GM18873 (cell line): ENCODE measurements around the gene PLCZ1.
"Not testable (repeated sequence)": the region's sequence is repeated elsewhere in the genome, so short reads cannot be mapped to it uniquely, and the experiment has no call there.

ENCODE experiments used
- ATAC-seq: cut with Tn5 transposase; IDR thresholded peaks from one replicate; pipeline ENCODE4 v1.9.1; 2021; ENCODE audit warnings: mild to moderate bottlenecking, moderate library complexity, moderate number of reproducible peaks; ENCODE audit not compliant: unreplicated experiment, low FRiP score

PLCZ1 gene

DNA sequence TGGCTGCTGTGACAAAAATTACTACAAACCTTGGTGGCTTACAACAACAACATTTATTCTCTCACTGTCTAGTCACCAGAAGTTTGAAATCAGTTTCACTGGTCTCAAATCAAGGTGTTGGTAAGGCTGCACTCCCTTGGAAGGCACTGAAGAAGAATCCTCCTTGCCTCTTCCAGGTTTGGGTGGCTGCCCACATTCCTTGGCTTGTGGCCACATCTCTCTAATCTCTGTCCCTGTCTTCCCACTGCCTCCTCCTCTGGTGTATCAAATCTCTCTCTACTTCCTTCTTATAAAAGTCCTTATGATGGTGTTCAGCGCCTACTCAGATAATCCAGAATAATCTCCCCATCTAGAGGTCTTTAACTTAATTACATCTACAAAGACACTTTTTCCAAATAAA lies 31.0 kb downstream of the PLCZ1 start:
- no peak for ATAC-seq

DNA sequence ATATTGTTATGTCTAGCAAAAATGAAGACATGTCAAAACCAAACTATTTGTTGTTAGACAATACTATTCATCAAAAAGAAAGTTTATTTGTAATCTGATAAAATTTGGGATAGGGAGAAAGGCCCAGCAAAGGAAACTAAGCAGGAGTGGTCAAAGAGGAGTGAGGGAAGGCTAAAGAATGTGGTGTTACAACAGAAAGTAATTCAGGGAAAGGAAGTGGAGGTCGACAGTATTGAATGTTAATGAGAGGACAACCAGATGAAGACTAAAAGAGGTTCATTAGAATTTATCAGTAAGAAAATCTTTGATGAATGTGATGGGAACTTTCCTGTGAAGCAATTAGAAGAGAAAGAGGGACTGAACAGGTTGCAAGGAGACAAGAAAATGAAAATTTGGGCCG lies 33.9 kb downstream of the PLCZ1 start:
- ATAC-seq: no peak

DNA sequence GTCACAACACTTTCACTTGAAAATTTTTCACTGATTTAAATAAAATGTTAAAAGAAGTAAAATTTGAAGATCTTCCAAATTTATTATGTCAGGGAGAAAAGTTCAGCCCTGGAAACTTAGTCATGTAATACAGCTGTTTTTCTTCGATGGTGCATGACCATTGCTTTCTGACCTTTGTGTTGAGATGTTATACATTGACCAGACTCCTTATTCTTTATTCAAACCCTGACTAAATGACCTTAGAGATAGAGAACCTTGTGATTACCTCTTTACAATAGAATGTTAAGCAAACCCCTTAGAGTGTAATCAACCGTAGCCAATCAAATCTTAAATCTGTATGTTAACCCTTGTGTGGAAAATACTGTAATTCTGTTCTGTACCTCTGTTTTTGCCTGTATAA lies 34.5 kb downstream of the PLCZ1 start:
- ATAC-seq: no peak

DNA sequence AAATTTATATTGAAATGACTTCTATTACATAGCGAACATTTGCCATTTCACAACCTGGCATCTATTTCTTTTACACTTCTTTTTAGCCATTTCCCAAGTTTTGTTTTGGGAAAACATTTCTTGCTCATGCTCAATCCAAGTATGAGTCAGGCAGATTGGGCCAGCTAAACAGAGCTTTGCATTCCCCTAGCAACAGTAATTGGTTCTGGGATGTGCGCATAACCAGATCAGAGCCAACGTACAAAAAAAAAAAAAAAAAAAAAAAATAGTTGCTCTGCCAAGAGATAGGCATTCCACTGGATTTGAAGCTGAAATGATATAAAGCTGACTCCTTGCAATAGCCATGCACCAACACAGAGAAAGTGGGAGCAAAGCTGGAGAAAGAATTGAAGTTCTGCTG lies 37.5 kb downstream of the PLCZ1 start:
- ATAC-seq: no peak

DNA sequence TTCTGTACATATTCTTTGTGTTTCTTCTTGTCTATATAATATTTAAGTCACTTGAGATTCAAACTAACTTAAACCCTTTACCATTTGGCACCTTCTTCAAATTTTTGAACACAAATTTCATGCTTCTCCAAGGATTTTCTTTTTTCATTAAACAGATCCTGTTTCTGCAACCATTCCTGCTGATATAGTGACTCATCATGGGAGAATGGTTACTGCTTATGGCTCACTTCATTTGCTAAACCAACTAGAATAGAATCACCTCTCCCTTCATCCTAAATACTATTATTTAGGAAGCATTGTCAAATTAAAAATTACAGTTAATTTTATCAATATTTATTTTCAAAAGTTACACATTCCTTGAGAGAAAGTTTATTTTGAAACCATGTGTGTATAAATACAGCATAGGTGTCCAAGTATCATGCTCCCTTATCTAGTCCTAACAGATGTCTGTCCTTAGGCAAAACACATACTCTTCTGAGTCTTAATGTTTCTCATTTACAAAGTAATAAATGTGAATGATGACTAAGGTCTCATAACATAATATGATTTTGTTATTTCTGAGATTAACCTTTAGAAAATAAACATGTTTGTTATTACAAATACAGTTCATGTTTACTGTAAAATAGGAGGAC lies 40.7 kb downstream of the PLCZ1 start:
- ATAC-seq: no peak

DNA sequence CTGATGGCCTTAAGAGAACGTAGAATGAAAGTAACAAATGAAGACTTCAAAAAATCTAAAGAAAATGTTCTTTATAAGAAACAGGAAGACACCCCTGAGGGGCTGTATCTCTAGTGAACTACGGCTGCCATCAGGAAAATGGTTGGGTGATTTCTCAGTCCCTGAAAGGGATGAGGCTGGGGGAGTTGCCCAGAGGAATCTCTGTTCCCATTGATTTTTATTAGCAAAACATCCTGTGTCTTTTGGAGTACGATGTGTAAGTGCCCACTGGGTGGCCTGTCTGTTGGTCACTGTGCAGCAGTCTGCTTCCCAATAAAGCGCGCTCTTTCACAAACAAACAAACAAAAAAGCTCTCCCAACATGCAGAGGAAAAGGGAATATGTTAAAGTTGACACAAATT lies 43.8 kb downstream of the PLCZ1 start:
- not testable (repeated sequence) for ATAC-seq

DNA sequence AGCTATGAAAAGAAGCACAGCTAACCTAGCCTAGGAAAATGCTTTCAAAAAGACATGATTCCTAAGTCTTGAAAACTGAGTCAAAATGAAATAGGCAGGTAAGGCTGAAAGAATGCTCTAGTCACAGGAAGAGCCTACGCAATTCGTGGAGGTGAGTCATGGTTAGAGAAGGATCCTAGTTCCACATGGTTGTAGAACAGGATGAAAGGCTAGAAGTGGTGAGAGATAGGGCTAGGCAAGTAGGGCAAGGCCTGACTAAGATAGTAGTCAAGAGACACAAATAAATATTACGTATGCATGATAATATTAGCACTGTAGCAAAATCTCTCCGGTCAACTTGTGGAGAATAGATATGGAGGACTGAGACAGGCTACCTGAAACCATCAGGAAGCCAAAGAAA lies 47.2 kb downstream of the PLCZ1 start:
- ATAC-seq: no peak

DNA sequence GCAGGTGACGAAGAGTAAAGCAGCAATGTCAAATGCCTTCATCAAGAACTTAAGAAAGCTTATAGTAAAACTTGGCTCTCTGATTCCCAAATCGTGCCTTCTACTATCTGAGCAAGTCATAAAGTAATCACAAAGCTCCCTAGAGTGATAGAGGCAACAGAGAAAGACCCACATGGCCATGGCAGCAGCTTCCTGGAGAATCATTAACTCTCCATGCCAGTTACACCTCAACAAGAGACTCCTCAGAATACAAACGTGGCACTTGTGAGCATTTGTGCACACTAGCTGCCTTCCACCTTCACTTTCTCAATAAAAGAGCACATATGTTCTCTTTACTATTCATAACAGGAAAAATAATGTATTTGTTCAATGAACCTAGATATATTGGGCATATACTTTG lies 48.0 kb downstream of the PLCZ1 start:
- no peak for ATAC-seq

DNA sequence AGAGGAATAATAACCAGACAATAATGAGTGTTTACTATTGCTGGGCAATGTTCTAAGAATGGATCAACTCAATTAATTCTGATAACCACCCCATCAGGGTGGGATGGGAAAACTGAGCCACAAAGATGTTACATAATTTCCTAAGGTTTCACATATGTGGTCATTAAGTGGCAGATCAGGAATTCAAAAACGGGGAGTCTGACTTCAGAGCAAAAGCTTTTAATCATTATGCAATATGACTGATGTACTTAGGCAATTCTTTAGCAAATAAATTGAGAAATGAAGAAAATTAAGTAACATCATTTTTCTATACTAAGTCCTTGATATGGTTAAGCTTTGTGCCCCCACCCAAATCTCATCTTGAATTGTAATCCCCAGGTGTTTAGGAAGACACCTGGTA lies 53.4 kb downstream of the PLCZ1 start:
- no peak for ATAC-seq

DNA sequence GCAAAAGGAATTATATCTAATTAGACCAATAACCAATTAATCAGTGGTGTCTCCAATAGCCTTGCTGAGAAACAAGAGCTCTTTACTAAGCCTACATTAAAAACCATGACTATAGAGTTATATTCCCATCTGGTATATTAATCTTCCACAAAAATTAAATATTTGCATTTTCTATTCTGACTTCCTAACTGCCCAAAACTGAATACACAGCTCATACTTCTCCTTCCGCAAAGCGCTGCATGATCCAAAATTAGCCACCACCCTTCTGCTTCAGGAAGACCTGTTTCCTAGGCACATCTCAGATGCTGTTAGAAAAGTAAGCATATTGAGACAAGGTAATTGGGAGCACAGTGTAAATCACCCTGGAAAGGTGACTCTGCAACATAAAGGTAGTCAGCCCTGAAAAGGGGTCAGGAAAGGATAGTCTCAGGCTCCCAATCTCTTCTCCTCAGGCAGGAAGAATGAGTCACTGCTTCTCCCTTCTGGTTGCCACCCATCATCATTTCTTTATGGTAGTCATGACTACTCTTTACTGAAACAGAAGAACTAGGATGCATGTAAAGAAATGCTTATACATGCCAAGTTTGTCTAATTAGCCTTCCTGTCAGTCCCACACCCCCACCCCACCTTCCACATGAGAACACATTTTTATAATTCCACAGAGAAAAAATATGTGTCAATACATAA lies 54.3 kb downstream of the PLCZ1 start:
- no peak for ATAC-seq

DNA sequence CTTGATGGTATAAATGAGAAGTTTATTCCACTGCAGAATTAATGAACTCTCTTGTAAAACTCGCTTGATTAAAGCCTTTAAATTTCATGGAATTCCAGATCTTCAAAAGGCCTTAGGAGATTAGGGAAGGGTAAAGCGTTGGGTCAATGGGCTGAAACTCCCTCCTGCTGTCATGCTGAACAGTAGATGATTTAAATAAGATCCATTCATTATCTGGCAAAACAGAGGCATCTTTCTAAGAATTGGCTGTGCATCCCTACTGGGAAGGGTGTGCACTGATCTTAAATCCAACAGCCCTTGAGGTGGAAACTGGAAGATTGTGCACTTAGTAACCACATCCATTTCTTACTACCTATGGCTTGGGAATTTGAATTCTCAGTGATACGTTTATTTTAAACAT lies 56.0 kb downstream of the PLCZ1 start:
- ATAC-seq: no peak

DNA sequence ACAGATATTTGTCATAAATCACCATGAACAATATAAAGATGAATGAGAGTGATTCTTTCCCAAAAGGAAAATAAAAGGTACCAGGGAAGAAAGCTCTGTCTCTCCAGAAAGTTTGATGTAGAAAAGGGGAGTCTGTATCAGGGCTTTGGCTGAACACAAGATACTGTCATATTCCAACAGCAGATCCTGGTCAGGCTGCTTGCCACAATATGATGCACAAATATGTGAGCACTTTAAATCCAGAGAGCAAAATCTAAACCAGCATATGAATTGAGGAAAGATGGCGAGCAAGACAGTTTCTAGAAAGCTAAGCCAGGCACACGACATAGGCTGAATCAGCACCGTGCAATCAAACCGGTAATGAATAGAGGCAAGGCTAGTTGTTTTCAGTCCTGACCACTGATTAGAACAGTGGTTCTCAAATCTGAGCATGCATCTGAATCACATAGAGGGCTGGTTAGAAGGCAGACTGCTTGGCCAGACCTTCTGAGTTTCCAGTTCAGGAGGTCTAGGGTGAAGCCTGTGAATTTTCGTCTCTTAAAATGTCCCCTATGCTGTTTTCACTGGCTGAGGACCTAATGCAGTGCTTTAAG lies 60.7 kb downstream of the PLCZ1 start:
- no peak for ATAC-seq

DNA sequence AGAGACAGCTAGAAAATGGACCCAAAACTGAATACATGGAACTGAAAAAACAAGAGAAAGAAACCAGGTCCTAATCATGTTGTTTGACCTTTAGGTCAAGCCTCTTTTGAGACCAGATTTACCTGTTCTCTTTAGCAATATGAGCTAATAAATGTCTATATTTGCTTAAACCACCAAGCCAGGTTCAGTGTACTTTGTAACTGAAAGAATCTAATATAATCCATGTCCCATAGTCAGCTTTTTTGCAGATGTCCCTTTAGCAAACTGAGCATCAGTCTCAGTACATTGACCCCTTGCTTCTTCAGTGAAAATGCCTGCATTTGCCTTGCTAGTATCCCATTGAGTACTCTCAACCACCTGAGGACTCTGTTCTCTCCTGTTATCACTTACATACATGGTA lies 61.7 kb downstream of the PLCZ1 start:
- no peak for ATAC-seq

DNA sequence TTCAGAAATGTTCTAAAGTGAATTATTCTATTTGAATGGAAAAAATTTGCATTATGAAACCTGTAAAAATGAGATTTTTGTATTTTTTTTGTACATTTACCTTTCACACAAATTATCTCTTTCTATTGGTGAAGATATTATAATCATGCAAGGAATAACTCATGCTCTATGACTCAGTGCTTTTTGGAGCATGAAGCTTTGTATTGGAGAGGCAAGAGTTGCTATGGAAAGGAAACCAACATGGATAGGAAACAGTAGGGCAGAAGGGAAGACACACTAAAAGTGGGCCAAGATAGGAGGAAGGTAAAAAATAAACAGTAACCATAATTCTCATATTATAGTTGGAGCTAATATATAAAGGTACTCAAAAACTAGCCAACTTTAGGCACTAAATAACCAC lies 79.0 kb downstream of the PLCZ1 start:
- ATAC-seq: no peak

DNA sequence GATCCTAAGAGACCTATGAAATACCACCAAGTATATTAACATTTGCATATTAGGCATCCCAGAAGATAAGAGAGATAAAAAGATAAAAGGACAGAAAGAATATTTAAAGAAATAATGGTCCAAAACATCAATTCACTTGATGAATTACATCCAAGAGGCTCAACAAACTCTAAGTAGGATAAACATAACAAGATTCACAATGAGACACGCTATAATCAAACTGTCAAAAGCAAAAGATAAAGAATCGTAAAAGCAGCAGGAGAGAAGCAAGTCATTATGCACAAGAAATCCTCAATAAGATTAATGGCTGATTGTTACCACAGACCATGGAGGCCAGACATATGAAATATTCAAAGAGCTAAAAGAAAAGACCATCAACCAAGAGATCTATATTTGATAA lies 79.6 kb downstream of the PLCZ1 start:
- ATAC-seq: no peak

DNA sequence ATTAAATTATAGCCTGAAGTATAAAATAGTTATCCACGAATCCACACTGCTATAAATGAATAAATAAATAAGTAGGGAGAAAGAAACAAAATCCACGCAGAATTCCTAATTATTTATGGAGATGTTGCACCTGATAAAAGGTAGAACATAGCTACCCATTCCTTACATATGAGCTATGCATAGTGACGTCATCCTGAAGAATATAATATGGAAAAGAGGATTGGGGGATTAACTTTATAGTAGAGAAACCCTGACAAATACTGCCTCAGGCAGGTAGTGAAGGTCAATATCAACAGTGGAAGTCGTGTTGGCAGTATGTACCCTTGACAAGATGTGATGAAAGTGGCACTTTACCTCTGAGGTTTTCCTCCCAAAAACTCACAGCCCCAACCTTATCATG lies 82.5 kb downstream of the PLCZ1 start:
- no peak for ATAC-seq

DNA sequence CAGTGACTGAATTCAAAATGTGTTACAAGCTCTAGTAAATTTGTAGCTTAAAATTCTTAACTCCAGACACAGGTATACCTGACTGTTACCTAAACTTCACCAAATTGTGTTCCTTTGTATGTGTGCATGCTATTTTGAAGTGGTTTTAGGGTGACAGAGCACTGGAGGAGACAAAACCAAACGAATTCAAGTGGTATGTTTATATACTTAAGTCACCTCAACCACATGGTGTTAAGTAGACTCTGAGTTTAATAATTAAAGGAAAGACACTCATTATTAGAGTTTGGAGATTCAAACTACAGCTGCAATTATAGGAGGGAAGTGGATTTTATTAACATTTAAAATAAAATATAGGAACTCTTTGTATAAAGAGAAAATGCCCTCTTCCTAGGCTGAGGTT lies 84.3 kb downstream of the PLCZ1 start:
- no peak for ATAC-seq

DNA sequence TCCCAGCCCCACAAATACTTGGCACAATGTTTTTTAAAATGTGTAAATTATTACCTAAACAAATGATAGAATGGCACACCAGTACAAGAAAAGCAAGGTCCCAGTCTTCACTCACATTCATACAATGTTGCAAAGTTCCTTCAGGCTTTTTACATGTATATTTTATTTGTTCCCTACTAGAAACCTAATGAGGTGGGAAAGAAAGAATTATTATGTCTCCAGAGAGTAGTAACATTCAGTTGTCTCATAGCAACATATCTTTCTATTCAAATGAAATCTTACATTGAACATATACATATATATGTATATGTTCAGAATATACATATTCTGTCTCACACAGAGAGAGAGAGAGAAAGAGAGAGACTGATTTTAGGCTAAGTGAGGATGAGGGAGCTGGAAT lies 85.2 kb downstream of the PLCZ1 start:
- ATAC-seq: no peak

DNA sequence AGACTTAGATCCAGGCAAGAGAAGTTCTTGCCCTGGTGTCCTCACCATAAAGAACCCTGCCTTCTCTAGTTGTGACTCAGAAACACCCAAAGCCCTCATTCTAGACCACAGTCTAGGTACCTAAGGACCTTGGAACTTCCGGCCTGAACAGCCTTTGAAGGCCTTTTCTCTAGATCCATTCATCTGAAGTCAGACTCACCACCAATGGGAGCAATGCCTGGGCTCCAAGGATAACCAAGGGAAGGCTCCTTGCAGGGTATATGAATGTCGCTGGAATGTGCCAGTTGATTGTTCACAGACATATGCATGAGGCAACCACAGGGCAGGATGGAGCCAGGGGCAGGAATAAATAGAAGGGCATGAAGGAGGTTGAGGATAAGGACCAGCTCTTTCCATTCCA lies 86.3 kb downstream of the PLCZ1 start:
- no peak for ATAC-seq

DNA sequence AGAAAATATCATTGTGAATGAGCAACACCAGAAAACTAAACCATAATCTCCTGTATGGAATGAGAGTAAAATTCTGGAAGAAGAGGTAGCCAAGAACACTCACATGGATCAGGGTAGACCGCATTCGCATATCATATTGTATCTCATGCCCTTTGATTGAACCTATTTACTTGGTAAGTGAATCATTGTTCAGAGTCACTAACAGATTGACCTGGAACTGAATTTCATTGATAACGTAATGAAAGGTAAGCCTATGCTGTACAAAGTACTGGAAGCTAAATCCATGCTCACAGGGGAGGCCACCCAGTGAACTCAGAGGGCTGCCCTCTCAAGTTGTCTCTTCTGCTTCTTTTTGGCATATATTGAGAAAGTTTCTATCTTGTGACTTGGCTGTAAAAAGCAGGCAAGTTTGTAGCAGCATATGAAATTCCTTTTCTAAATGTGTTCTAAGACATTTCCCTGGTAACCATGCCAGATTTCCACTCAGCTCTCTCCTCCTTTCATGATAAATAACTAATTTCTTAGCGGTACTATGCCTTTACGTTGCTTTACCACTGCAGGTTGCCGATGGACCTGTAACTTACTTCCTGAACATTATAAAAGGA lies 91.4 kb downstream of the PLCZ1 start:
- ATAC-seq: no peak

DNA sequence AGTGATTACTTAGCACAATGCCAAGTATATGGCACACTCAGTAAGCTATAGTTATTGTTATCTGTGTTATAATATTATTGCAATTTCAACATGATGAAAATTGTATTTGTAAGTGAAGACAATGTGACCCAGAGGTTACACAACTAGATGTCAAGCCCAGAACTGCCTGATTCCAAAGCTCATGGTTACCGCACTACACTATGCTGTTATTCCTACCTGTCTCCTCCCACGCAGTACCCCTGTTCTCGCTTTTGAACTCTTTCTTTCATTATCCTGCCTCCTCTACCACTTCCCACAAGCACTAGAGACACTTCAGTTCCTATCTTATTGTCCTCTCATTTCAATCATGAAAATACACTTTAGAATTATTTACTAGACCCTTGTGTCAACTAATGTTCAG lies 93.2 kb downstream of the PLCZ1 start:
- no peak for ATAC-seq

DNA sequence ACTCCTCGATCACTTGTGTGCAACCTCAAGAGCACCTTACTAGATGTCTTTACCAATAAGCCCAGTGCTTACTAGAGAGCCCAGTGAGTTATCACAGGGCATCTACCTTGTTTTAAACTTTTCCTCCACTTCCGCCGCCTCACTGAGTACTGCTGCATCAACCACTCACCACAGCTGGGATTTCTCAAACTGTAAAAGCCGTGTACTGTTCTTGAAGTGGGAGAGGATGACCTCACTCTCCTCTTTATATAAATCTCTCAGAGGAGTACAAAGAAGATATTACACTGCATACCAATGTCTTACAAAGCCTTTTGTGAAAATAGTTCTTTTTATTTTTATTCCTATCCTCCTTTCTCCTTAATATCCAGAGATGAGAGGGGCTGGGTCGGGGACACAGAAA lies 94.1 kb downstream of the PLCZ1 start:
- ATAC-seq: no peak
